ENCODE measurements around the gene CA10.
A peak's percentile ranks its signal among the peaks of the same experiment; 100 is the strongest.

CA10 gene

DNA sequence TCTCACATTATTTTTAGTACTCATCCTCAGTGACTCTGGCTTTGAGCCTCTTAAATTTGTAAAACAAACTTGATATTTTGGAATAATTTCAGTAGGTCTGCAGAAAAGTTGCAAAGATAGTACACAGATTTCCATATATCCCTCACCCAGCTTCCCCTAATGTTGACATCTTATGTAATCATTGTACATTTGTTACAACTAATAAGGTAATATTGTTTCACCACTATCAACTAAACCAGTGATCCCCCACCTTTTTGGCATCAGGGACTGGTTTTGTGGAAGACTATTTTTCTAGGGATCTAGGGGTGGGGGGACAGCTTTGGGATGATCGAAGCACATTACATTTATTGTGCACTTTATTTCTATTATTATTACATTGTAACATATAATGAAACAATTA, 391.2 kb downstream of the CA10 start:
- no peak overlapping the region for H3K4me2 ChIP-seq (ENCODE audit: low read depth, low read length, poor library complexity, severe bottlenecking)
- no peaks in the 10 kb centered on the region for H3K79me2 ChIP-seq (ENCODE audit: insufficient read depth, low read length)
- no peaks in the 10 kb centered on the region for H4K20me1 ChIP-seq (ENCODE audit: insufficient read depth, low read length, poor library complexity, severe bottlenecking)
- no peaks in the 10 kb centered on the region for H3K4me1 ChIP-seq (ENCODE audit: insufficient read depth, low read length, poor library complexity, severe bottlenecking)
- H3K9ac ChIP-seq (ENCODE audit: low read depth, low read length, poor library complexity, severe bottlenecking): no peak overlapping the region
- no peaks in the 10 kb centered on the region for H3K9me2 ChIP-seq (replicated peaks; ENCODE audit: low read depth, low read length)
- H3K36me3 ChIP-seq (ENCODE audit: insufficient read depth, low read length): no peaks in the 10 kb centered on the region
- no peaks in the 10 kb centered on the region for H3K9me3 ChIP-seq (ENCODE audit: insufficient read depth, low read depth, low read length)
- H3K4me3 ChIP-seq (ENCODE audit: low read length, poor library complexity, severe bottlenecking): no peak overlapping the region
- no peaks in the 10 kb centered on the region for H3K27me3 ChIP-seq (ENCODE audit: insufficient read depth, low read length, poor library complexity, severe bottlenecking)
- no peaks in the 10 kb centered on the region for H3F3A ChIP-seq (ENCODE audit: low read depth)
- no peak for TF ChIP-seq EZH2phosphoT487 (IDR thresholded peaks at IDR 0.05; ENCODE audit: borderline replicate concordance)
- H2AFZ ChIP-seq (ENCODE audit: low read length): no peak overlapping the region

DNA sequence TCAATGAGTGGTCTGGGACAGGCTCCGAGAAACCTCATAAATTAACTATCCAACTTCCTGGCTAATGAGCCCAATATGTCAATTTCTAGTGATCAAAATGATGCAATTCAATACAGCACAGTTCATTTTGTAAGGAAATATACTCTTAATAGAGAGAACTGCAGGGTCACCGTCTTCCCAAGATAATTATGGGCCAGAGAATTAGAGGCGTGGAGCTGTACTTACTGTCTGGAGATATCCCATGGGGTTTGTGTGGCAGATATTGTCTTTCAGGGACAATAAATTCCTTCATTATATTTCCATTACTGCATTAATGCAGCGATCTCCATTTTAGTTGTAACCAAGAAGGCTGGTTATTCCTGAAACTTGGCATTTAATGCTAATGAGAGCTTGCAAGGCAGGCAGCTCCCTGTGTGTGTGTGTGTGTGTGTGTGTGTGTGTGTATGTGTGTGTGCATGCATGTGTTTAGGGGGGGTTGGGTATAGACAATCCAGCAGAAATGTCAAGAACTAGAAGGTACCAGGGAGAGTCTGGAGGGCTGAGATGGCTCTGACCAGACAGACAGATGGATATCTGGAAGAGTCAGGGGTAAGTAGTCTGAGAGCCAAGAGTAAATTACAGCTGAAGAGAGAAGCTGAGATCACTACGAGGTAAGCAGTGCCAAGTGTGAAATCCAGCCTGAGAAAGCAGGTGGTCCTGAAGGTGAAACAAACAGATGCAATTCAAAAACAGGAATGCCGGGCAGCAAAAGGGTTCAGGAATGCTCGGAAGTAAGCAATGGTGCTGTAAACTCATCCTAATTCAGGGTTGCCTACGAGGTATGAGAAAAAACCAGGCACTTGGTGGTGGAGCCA, 393.0 kb downstream of the CA10 start:
- H3K27me3 ChIP-seq (ENCODE audit: insufficient read depth, low read length, poor library complexity, severe bottlenecking): no peaks in the 10 kb centered on the region
- H3K4me1 ChIP-seq (ENCODE audit: insufficient read depth, low read length, poor library complexity, severe bottlenecking): no peaks in the 10 kb centered on the region
- no peaks in the 10 kb centered on the region for H3F3A ChIP-seq (ENCODE audit: low read depth)
- H3K4me3 ChIP-seq (ENCODE audit: low read length, poor library complexity, severe bottlenecking): no peak overlapping the region
- H3K79me2 ChIP-seq (ENCODE audit: insufficient read depth, low read length): no peaks in the 10 kb centered on the region
- H3K9me3 ChIP-seq (ENCODE audit: insufficient read depth, low read depth, low read length): no peaks in the 10 kb centered on the region
- no peaks in the 10 kb centered on the region for H4K20me1 ChIP-seq (ENCODE audit: insufficient read depth, low read length, poor library complexity, severe bottlenecking)
- no peaks in the 10 kb centered on the region for H3K36me3 ChIP-seq (ENCODE audit: insufficient read depth, low read length)
- no peaks in the 10 kb centered on the region for H3K9me2 ChIP-seq (replicated peaks; ENCODE audit: low read depth, low read length)
- TF ChIP-seq EZH2phosphoT487 (IDR thresholded peaks at IDR 0.05; ENCODE audit: borderline replicate concordance): no peak
- TF ChIP-seq, protein P1, sequence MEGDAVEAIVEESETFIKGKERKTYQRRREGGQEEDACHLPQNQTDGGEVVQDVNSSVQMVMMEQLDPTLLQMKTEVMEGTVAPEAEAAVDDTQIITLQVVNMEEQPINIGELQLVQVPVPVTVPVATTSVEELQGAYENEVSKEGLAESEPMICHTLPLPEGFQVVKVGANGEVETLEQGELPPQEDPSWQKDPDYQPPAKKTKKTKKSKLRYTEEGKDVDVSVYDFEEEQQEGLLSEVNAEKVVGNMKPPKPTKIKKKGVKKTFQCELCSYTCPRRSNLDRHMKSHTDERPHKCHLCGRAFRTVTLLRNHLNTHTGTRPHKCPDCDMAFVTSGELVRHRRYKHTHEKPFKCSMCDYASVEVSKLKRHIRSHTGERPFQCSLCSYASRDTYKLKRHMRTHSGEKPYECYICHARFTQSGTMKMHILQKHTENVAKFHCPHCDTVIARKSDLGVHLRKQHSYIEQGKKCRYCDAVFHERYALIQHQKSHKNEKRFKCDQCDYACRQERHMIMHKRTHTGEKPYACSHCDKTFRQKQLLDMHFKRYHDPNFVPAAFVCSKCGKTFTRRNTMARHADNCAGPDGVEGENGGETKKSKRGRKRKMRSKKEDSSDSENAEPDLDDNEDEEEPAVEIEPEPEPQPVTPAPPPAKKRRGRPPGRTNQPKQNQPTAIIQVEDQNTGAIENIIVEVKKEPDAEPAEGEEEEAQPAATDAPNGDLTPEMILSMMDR (conservative IDR thresholded peaks at IDR 0.05; ENCODE audit: low read length): no peak
- H2AFZ ChIP-seq (ENCODE audit: low read length): no peak overlapping the region
- no peak overlapping the region for H3K9ac ChIP-seq (ENCODE audit: low read depth, low read length, poor library complexity, severe bottlenecking)
- H3K4me2 ChIP-seq (ENCODE audit: low read depth, low read length, poor library complexity, severe bottlenecking): no peak overlapping the region

DNA sequence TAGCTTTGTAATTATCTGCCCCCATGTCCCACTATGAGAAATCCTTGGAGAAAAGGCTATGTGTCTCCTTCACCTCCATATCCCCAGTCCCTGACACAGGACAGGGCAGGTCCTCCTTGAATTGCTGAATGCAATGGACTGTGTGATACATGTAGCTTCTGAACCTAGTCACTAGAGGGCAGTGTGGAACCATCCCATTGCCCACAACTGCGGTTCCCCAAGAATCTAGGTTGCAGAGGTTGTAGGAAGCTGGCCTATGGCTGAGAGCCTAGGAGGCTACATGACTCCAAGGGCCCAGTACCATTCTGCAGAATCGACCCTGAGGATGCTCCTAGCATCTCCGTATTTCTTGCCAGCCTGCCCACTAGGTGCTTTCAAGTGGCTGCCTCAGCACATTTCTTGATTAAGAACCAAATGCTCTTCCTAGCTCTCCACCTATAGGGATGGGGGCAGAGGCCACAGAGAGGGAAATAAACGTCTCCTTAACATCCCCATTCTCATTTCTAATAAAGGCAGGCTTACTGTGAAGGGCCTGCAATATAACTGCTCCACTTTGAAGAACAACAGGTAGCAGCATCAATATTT, 394.0 kb downstream of the CA10 start:
- Histone ChIP-seq H3K27me3 (ENCODE audit: insufficient read depth, low read length, poor library complexity, severe bottlenecking) (no peaks in the 10 kb centered on the region), H3K4me2 (ENCODE audit: low read depth, low read length, poor library complexity, severe bottlenecking) (no peak overlapping the region), H3K36me3 (ENCODE audit: insufficient read depth, low read length) (no peaks in the 10 kb centered on the region), H3K9me2 (replicated peaks; ENCODE audit: low read depth, low read length) (no peaks in the 10 kb centered on the region), H3F3A (ENCODE audit: low read depth) (no peaks in the 10 kb centered on the region), H3K4me1 (ENCODE audit: insufficient read depth, low read length, poor library complexity, severe bottlenecking) (no peaks in the 10 kb centered on the region), H3K9ac (ENCODE audit: low read depth, low read length, poor library complexity, severe bottlenecking) (no peak overlapping the region), H4K20me1 (ENCODE audit: insufficient read depth, low read length, poor library complexity, severe bottlenecking) (no peaks in the 10 kb centered on the region), H3K9me3 (ENCODE audit: insufficient read depth, low read depth, low read length) (no peaks in the 10 kb centered on the region), H3K4me3 (ENCODE audit: low read length, poor library complexity, severe bottlenecking) (no peak overlapping the region), H3K79me2 (ENCODE audit: insufficient read depth, low read length) (no peaks in the 10 kb centered on the region), H2AFZ (ENCODE audit: low read length) (no peak overlapping the region)
- TF ChIP-seq, protein P1 (conservative IDR thresholded peaks at IDR 0.05; ENCODE audit: low read length): peak; percentile 92
- TF ChIP-seq EZH2phosphoT487 (IDR thresholded peaks at IDR 0.05; ENCODE audit: borderline replicate concordance): no peak
